GM18508 (cell line): ENCODE measurements around the gene NFATC4.
"Not testable (repeated sequence)": the region's sequence is repeated elsewhere in the genome, so short reads cannot be mapped to it uniquely, and the experiment has no call there.

Experiments used
- ATAC-seq: cut with Tn5 transposase; IDR thresholded peaks from one replicate; pipeline ENCODE4 v1.9.1; 2021; ENCODE audit warnings: moderate number of reproducible peaks; ENCODE audit not compliant: insufficient read depth, unreplicated experiment

Gene NFATC4

DNA sequence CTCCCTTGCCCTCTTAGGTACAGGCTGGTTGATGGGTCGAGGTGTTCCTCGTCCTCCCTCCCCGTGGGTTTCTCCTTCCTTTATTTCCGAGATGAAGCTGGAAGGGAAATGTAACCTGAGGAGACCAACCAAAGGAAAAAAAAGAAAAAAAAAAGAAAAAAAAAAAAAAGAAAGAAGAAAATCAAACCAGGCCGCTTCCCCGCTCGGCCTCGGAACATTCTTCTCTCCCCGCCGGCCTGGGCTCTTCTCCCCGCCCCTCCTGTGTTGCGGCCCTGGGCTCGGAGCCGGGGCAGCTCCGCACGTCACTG lies 1.6 kb upstream of the NFATC4 start:
- ATAC-seq = no peak

DNA sequence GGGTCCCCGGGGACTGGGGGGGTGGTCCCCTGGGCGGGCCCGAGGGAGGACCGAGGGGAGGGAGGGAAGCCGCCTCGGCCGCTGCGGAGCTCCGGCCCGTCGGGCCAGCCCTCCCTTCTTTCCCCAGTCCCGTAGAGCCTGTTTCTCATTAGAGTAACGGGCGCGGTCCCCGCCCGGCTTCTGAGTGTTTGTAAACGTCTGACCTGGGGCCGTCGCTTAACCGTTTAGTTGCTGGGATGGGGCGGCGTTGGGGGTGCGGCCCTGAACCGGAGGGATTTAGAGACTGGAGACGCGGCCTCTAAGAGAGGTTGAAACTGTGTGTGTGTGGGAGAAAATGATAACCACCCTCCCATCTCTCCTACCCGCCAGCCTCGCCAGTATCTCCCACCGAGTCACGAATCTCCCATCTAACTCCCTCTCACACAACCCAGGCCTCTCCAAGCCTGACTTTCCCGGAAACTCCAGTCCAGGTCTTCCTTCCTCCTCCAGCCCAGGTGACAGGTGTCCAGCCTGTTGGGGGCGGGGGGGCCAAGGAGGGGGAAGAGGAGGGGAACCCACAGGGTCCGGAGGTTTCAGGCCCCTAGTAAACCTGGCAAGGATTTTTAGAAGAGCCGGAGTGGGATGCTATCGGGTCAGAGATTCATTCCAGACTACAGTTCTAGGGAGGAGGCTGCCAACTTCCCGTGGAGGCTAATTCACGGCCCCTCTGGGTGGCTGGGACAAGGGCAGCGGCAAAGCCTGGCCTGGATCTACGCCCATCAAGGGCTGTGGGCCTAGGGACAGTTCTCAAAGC lies 1.1 kb upstream of the NFATC4 start:
- ATAC-seq = no peak

DNA sequence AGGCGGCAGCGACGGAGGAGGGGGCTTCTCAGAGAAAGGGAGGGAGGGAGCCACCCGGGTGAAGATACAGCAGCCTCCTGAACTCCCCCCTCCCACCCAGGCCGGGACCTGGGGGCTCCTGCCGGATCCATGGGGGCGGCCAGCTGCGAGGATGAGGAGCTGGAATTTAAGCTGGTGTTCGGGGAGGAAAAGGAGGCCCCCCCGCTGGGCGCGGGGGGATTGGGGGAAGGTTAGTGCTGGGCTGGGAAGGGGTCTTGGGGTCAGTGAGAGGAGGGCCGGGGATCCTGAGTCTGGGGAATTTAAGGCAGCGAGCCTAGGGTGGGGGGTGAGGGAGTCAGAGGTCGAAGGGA lies 203 bp downstream of the NFATC4 start:
- no peak for ATAC-seq

DNA sequence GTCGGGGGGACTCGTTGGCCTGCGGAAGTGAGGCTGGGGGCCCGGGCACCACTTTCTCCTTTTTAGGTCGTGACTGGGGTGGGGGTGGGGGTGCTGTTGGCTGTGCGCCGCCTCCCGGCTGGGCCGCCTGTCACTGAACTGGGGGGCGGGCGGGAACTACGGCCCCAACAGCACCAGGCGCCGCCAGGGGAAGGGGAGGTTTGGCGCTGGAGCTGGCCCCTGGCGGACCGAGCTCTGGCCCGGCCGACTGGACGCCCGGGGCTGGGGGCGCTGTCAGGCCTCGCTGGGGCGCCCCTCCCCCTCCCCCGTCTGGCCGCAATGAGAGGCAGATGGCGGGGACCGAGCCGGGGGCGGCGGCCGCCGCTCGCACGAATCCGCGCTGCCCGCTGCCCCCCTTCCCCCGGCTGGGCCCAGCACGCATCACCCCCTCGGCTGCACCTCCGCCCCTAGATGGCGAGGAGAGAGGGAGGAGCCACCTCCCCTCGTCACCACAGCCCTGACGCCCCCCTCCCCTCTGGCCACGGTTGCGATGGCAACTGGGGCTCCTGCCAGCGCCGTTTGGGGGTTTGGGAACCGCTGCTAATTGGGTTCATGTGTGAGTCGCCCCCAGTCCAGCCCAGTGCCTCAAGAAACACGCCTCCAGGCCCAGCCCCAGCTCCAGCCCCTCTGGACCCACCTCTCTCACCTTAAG lies 723 bp downstream of the NFATC4 start:
- no peak for ATAC-seq

DNA sequence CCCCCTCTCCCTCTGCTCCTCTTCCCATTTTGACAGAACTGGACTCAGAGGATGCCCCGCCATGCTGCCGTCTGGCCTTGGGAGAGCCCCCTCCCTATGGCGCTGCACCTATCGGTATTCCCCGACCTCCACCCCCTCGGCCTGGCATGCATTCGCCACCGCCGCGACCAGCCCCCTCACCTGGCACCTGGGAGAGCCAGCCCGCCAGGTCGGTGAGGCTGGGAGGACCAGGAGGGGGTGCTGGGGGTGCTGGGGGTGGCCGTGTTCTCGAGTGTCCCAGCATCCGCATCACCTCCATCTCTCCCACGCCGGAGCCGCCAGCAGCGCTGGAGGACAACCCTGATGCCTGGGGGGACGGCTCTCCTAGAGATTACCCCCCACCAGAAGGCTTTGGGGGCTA lies 1.5 kb downstream of the NFATC4 start:
- no peak for ATAC-seq

DNA sequence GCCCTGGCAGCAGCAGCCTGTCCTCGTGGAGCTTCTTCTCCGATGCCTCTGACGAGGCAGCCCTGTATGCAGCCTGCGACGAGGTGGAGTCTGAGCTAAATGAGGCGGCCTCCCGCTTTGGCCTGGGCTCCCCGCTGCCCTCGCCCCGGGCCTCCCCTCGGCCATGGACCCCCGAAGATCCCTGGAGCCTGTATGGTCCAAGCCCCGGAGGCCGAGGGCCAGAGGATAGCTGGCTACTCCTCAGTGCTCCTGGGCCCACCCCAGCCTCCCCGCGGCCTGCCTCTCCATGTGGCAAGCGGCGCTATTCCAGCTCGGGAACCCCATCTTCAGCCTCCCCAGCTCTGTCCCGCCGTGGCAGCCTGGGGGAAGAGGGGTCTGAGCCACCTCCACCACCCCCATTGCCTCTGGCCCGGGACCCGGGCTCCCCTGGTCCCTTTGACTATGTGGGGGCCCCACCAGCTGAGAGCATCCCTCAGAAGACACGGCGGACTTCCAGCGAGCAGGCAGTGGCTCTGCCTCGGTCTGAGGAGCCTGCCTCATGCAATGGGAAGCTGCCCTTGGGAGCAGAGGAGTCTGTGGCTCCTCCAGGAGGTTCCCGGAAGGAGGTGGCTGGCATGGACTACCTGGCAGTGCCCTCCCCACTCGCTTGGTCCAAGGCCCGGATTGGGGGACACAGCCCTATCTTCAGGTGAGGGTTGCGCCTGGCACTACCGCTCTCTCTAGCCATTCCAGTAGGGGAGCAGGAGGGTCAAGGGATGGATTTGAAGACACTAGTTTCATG lies 2.1 kb downstream of the NFATC4 start:
- ATAC-seq = no peak

DNA sequence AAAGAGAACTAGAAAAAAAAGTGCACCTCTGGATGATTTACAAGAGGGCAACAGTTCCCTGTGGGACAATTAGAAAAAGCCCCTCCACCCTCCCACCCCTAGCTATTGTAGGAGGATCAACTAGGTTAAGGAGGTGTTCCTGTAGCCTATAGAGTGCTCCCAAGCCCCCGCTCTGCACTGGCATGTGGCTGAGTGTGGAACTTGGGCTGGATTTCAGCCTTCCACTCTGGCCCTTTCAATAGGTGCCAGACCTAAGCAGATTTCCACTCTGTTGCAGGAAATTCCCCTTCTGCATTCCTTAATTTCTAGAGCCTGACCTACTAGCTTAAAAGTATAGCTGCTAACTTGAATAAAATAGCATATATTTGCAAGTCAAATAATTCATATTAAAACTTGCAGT lies 2.8 kb downstream of the NFATC4 start:
- ATAC-seq = no peak

DNA sequence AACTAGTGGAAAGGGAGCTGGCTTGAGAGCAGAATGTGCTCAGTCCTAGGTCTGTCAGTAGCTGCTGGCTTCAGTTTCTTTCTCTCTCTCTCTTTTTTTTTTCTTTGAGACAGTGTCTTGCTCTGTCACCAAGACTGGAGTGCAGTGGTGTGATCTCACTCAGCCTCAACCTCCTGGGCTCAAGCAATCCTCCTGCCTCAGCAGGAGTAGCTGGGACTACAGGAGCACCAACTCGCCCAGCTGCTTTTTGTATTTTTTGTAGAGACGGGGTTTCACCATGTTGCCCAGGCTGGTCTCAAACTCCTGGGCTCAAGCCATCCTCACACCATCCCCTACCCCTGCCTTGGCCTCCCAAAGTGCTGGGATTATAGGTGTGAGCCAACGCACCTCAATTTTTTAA lies 3.6 kb downstream of the NFATC4 start:
- not testable (repeated sequence) for ATAC-seq

DNA sequence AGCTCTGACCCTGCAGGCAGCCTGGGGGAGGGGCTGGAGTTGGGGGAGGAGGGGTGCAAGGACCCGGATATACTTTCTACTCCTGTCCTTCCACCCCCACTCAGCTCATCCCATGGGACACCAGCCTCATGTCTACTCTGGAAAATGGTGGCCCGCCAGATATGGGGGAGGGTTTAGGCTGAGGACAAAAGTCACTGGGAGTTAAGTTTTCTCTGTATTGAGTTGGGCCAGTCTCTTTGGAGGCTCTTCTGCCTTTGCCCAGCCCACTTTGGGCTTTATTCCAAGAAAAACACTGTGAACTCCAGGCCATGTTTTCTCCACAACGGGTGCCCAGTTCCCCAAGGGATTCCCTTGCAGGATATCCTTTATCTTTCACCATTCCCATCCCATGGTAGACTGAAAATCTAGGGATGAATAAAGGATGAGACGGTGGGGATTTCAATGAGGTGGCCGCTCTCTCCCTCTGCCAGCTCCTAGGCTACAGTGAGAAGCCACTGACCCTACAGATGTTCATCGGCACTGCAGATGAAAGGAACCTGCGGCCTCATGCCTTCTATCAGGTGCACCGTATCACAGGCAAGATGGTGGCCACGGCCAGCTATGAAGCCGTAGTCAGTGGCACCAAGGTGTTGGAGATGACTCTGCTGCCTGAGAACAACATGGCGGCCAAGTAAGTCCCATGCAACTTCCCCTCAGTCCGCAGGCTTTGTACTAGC lies 4.9 kb downstream of the NFATC4 start:
- ATAC-seq = no peak

DNA sequence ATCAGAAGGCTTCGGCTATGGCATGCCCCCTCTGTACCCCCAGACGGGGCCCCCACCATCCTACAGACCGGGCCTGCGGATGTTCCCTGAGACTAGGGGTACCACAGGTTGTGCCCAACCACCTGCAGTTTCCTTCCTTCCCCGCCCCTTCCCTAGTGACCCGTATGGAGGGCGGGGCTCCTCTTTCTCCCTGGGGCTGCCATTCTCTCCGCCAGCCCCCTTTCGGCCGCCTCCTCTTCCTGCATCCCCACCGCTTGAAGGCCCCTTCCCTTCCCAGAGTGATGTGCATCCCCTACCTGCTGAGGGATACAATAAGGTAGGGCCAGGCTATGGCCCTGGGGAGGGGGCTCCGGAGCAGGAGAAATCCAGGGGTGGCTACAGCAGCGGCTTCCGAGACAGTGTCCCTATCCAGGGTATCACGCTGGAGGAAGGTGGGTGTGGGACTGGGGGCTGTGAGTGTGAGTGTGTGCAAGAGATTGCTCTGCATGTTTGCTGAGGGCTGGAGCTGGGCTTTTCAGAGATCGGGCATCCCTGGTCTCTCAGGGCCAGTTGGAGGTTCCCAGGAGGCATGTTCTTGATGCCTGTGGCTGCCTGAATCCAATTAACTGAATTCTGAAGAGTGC lies 8.6 kb downstream of the NFATC4 start:
- ATAC-seq = no peak

DNA sequence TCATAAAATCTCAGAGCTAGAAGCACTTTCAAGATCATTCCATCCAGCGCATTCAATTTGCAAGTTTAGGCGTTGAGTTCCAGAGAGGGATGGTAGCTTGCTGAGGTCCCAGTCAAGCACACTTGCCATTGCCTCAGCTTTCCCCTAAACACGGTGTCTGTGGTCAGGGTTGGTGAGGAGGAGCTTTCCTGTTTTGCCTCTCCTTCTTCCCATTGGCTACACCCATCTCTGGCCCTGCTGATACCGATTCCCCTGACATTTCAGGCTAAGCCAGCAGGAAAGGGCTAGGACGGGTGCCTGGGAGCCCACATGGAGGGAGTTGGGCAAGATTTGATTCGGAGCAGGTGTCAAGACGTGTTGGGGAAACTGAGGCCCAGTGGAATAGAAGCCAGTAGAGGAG lies 9.1 kb downstream of the NFATC4 start:
- ATAC-seq = no peak

DNA sequence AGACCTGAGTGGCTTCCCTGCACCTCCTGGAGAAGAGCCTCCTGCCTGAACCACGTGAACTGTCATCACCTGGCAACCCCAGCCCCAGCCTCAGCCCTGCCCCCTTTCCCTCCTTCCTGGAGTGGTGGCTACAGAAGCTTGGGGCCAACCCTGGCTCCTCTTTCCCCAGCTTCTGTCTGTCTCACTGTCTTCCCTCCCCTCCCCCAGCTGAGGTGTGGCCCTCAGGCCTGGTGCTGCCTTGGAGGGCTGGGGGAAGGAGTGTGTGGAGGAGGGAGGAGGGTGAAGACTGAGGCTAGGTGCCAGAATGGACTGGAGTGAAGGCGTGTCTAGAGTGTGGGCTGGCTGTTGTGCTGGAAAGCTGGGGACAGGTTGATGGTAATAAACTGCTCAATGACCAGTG lies 9.7 kb downstream of the NFATC4 start:
- no peak for ATAC-seq

DNA sequence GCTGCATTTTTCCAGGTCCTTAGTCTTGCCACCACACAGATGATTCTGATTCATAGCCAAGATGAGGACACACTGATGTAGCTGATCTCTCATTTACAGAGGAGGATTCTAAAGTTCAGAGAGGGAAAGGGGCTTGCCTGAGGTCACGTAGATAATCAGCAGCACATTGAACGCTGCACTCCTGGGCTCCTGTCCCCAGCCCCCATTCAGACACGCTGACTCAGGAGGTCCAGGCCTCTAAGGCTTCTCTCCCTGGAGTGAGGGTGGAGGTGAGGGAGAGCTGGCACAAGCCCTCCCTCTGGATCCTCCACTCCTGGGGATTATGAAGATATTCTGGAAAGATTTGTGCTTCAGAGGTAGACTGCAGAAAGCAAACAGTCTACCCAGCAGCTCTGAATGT lies 10.3 kb downstream of the NFATC4 start:
- no peak for ATAC-seq

DNA sequence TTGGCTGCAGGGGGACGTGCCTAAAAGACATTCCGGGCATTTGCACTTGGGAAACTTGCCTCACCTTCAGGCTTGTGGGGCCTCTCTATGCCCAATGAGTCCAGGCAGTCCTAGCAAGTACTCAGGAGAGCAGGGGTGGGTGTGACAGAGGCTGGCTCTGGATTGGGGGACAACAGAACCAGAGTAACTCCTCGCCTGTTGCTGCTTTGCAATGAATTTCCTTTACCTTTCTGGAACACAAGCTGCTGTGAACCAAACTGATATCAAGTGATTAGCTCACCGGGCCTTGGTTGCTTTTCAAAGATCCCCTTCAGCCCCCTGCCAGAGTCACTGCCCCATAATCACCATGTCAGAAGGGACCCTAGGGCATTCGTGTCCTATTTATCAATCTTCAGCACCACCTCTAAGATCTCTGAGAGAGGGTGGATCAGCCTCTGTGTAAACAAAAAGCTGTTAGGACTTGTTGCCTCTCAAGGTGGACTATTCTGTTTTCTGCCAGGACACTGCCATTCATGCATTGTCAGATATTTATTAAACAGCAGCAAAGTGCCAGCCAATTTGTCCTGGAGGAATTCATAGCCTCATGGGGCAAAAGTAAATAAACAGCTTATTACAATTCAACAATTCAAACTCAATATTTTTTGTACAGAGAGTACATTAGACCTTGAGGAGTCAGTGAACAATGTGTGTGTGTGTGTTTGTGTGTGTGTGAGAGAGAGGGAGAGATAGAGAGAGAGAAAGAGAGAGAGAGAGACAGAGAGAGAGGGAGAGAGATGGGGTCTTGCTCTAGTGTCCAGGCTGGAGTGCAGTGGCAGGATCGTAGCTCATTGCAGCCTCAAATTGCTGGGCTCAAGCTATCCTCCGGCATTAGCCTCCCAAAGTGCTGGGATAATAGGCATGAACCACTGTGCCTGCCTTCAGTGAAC lies 11.3 kb downstream of the NFATC4 start:
- ATAC-seq = no peak

DNA sequence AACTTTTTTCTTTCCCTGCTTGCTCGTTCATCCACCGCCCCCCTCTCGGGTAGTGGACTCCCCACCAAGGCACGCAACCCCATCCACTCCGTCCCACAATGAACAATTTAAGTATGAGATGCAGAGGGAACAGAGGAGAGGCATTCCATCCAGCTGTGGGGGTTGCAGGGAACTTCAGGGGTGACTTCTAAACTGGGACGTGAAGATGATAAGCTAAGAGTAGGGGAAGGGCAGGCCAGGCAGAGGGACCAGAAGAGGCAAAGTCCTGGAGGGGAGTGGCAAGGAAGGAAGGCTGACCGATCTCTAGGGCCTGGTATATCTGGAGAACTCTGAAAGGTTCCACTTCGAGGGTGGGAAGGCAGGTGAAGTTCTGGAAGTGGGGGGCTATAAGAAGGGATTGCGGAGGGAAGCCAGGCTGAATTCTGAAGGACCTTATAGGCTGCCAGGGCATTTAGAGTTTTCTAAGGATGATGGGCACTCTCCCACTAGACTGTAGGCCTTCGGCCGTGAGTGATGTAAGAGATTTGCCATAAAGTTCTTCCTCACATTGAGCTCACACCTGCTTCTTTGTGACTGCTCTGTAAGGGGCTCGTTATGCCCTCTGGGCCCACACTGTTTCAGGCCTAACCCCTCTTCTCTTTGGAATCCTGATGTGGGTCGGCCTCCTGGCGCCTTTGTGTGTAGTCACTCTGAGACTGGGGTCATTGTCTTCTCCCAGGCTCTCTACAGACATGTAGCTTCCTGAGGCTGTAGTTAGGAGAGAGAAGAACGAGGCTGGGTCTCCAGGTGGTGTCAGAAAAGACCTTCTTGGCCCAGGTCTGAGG lies 12.1 kb downstream of the NFATC4 start:
- no peak for ATAC-seq

DNA sequence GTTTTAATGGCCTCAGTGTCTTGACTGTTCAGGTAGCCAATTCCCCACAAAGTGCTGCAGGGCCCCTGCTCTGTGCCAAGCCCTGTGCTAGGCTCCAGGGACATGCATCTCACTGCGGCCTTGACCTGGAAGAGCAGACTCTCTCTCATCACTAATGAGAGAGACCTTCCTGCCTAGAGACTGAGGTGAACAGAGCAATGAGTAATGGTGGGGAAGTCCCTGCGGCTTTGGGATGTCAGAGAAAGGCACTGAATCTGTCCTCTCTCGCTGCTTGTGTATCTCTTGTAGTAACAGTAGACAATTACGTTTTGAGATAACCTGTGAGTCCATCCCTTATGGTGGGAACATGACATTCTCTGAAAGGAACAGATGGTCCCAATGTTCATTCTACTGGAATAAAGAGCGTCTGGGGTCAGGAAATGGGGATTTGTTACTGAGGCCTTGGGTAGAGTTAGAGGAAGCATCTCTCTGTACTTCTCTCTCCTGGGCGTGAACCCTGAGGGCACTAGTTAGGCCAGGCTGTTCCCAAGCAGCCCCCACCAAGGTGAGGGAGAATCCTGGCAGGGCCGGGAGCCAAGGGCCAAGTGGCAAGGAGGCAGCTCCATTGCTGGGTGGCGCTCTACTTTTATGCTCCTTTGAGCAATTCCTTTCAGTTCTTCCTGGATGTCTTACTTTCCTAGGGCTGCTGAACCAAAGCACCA lies 13.5 kb downstream of the NFATC4 start:
- no peak for ATAC-seq

DNA sequence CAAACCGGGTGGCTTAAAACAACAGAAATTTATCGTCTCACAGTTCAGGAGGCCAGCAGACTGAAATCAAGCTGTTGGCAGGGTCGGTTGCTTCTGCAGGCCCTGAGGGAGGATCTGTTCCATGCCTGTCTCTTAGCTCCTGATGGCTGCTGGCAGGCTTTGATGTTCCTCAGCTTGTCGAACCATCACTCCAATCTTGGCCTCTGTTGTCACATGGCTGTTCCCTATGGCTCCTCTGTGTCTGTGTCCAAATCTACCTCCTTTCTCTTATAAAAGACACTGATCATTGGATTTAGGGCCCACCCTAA lies 14.0 kb downstream of the NFATC4 start:
- ATAC-seq = no peak

DNA sequence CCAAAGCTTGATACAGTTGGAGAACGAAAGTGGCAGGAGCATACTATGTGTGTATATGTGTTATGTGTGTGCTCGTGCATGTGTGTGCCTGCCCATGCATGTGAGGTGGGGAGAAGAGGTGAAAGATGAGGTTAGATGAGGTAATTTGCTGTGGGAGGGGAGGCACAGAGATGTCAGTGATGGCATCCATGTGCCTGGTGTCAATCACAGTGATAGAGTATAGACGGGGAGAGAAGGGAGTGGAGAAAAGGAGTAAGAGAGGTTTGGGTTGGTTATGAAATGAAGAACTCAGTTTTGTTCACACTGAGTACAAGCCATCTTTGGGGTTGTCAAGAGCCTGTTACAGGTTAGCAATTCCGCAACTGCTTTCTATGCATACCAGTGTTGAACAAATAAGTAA lies 16.2 kb downstream of the NFATC4 start:
- no peak for ATAC-seq
